ENCODE data around the gene EXOC3L1.

The EXOC3L1 gene

GRCh38 chr16:67181346-67181745 lies 8.6 kb downstream of the EXOC3L1 start:
- no peak for DNase-seq (ENCODE audit: low spot score)

DNA sequence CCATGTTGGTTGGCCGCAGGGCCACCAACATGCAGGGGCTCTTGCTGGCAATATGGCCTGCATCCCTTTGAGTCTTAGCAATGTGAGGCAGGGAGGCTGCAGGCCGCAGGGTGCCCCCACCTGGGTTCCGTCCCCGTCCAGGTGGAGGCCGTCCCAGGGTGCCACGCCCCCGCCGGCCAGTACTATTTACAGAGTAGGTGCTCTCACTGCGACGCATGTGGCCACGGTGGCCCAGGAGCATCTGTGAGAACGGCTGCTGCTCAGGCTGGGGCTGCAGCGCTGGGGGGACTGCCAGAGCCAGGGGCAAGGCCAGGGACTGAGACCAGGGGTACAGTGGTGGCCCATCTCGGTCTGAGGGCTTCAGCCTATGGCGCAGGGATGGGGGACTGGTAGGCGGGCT lies 9.8 kb downstream of the EXOC3L1 start:
- DNase-seq (ENCODE audit: low spot score): no peak

DNA sequence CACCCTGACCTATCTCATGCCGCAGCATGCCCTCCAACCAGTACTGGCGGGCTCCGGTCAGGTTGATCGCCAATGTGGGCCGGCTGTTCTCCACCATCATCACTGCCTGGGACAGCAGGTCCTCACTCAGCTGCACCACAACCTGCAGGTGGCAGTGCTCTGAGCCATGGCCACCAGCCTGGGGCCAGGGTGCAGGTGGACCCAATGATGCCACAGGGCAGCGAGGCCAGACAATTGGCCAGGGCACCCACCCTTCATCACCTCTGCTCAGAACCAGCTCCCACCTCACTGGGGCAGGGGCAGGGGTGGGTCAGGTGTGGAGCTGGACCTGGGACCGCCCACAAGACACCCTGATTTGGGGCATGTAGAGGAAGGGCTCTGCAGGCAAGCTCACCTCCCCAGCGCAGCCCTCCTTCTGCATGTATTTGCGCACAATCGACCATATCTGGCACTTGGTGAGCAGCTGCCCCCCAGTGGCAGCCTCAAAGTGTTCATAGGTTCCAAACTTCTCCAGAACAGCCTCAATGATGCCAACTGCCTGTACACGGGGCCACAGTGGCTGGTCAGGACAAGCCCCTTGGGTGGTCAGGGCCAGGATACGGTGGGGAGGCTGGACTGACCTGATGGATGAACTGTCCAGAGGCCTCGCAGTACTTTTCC lies 10.4 kb downstream of the EXOC3L1 start:
- DNase-seq (ENCODE audit: low spot score): no peak

DNA sequence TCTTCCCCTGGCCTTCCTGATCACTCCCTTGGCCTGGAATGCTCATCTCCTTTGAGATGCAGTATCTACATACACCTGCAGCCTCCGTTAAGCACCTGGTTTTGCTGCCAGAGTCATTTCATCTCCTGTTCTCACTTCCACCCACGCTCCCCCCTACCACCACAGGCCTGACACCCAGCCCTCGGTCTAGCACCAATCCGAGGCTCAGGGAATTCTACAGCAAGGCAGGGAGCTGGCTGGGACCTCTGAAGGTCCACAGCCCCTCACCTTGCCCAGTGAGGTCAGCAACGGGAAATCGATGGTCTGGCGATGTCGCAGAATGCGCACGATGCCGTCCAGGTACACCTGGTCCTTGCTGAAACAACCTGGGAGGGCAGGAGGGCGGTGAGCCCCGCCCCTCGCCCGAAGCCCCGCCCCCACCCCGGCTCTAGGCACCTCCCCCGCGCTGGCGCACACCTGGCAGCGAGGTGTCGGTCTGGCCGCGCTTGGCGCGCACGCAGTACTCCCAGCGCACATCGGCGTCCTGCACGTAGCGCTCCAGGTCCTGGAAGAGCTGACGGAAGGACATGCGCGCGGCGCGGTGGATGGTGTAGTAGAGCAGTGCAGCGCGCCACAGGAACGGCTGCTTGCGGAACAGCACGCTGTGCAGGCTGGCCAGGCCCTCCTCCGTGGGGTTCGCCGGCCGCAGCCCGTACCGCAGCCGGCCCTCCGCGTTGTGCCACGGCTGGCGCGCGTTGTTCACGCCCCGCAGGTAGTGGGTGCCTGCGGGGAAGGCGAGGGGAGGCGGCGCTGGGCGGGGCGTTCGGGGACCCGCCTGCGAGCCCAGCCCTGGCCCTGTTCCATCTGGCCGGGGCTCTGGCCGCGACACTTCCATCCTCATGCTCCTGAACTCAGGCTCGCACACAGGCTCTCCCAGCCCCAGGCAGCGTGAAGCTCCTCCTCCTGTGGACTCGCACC lies 11.9 kb downstream of the EXOC3L1 start:
- peak; percentile 76 for DNase-seq (ENCODE audit: low spot score)

- DNase-seq (ENCODE audit: low spot score): no peak
These were observed 13.3 kb downstream of the EXOC3L1 start for GRCh38 chr16:67176662-67177061.

DNA sequence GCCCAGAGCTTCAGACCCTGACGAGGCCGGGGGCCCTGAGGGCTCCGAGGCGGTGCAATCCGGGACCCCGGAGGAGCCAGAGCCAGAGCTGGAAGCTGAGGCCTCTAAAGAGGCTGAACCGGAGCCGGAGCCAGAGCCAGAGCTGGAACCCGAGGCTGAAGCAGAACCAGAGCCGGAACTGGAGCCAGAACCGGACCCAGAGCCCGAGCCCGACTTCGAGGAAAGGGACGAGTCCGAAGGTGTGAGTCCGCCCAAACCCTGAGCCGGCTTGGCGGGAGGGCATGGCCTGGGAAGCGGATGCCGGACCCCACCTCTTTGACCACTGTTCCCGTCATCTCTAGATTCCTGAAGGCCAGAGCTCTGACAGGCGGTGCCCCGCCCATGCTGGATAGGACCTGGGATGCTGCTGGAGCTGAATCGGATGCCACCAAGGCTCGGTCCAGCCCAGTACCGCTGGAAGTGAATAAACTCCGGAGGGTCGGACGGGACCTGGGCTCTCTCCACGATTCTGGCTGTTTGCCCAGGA lies 15.2 kb downstream of the EXOC3L1 start:
- no peak for DNase-seq (ENCODE audit: low spot score)

DNA sequence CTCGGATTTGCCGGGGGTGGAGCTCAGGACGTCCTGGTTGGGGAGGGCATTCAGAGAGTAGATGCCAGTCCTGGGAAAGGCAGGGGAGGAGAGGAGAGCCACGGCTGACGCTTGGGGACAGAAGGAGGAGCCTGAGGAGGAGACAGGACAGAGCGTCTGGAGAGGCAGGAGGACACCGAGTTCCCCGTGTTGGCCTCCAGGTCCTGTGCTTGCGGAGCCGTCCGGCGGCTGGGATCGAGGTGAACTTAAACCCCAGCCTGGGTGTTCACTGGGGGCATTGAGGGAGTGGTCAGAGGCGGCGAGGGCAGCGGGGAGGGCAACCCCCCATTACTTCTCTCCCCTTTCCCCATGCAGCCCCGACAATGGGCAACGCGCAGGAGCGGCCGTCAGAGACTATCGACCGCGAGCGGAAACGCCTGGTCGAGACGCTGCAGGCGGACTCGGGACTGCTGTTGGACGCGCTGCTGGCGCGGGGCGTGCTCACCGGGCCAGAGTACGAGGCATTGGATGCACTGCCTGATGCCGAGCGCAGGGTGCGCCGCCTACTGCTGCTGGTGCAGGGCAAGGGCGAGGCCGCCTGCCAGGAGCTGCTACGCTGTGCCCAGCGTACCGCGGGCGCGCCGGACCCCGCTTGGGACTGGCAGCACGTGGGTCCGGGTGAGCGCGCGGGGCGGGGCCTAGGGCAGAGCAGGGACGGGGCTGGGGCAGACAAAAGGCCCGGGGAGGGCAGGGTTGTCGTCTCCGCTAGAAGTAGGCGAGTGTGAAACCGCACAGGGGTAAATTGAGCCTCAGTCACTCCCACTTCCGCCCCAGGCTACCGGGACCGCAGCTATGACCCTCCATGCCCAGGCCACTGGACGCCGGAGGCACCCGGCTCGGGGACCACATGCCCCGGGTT lies 15.9 kb downstream of the EXOC3L1 start:
- peak; percentile 82 for DNase-seq (ENCODE audit: low spot score)

GRCh38 chr16:67173323-67173722 lies 16.6 kb downstream of the EXOC3L1 start:
- DNase-seq (ENCODE audit: low spot score): no peak

- DNase-seq (ENCODE audit: low spot score): no peak
These were observed 18.8 kb downstream of the EXOC3L1 start for GRCh38 chr16:67170949-67171649.

DNA sequence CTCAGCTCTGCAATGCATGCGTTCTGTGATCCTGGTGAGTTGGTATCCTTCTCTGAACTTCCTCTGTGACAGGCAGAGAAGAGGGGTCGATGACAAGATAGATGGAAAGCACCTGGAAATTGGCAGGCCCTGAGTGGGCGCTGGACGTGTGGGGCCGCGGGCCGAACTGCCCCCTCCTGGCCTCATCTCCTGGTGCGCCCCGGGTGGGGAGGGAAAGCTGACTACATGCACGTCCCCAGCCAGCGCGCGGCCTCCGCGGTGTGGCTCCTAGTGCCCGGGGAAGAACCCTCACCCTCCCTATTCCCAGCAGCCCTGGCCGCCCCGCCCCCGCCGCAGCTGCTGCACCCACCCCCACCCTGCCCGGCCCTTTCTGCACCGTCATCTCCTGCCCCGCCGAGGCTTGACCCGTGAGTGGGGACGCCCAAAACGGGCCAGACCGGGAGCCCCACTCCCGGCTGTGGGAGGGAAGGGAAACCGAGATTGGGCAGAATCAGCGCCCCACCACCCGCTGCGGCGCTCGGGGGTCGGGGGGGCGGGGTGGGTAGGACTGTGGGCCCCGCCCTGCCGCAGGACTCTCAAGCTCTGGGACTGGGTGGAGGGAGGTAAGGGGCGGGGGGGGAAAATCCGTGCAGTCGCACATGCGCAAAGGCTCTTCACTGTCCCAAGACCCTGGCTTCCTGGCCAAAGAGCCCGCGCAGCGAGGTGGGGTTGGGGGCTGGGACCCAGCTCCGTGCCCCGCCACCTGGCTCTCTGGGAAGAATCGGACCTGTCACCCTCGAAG lies 19.6 kb downstream of the EXOC3L1 start, which contains the start of gene NOL3:
Gene NOL3, plus strand, starts transcription at position 371 of the 781 bp plus-strand sequence.
- DNase-seq (ENCODE audit: low spot score): peak; percentile 90

- peak; percentile 88 for DNase-seq (ENCODE audit: low spot score)
These were observed 20.2 kb downstream of the EXOC3L1 start for GRCh38 chr16:67169642-67170167.

GRCh38 chr16:67169011-67169451 lies 20.9 kb downstream of the EXOC3L1 start:
- DNase-seq (ENCODE audit: low spot score): no peak

GRCh38 chr16:67167588-67167987 lies 22.3 kb downstream of the EXOC3L1 start:
- DNase-seq (ENCODE audit: low spot score): no peak

- no peak for DNase-seq (ENCODE audit: low spot score)
These were observed 23.3 kb downstream of the EXOC3L1 start for GRCh38 chr16:67166598-67167168.

DNA sequence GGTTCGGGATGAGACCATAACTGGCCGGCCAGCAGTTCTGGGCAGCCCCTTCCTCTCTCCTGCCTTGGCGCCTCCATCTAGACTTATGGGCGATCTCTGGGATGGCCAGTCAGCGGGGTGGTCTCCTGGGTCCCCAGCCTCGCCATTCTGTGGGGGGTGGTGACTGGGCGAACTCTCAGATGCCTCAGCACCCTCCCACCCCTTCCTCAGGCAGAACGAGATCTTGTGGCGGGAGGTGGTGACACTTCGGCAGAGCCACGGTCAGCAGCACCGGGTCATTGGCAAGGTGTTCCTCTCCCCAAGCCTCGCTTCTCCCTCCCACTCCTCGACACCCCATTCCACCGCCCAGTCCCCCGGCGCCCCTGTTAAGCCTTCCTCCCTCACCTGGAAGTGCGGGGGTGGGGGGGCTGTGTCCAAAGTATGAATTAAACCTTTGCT lies 23.8 kb downstream of the EXOC3L1 start:
- DNase-seq (ENCODE audit: low spot score): peak; percentile 48

- DNase-seq (ENCODE audit: low spot score): peak; percentile 60
These were observed 24.5 kb downstream of the EXOC3L1 start for GRCh38 chr16:67165121-67166078.

DNA sequence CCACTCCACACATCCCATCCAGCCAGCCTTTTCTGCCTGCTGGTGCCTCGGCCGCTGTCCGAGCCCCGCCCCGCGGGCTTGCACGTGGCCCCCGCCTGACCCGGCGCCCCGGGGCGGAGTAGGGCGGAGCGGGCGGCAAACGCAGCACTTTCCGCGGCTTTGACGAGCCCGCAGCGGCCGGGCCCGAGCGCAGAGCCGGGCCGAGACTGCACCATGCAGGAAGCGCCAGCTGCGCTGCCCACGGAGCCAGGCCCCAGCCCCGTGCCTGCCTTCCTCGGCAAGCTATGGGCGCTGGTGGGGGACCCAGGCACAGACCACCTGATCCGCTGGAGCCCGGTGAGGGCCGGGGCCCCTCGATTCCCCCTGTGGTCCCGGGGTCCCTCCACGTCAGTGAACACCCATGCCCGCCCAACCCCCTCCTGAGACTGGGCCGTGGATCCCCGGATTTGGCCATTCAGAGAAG lies 25.3 kb downstream of the EXOC3L1 start, which contains the start of gene HSF4:
Gene HSF4, plus strand, starts transcription at position 147 of the 463 bp plus-strand sequence. Its CDS starts 67 bp downstream, at position 214.
- peak; percentile 61 for DNase-seq (ENCODE audit: low spot score)

- no peak for DNase-seq (ENCODE audit: low spot score)
These were observed 25.9 kb downstream of the EXOC3L1 start for GRCh38 chr16:67163999-67164558.
